ENCODE results near the gene PPP1R14B.

Gene PPP1R14B

GRCh38 chr11:64291752-64292459, 45.2 kb upstream of the PPP1R14B start:
- no peak for TF ChIP-seq CTCF (IDR thresholded peaks at IDR 0.05)
- no peak for DNase-seq
- intact Hi-C loops (cut with DNase I; ENCODE audit: low total_unique reads) = no loop called here
- Histone ChIP-seq H3K27ac (no peak overlapping the region), H3K36me3 (peaks cover 0 to 5% (median 0%) of the 10 kb centered on the region in 3 donors), H3K4me3 (peak overlapping the region; percentile 28 to 40), H3K4me1 (peaks cover 0 to 24% (median 19%) of the 10 kb centered on the region in 4 donors), H3K9me3 (no peaks in the 10 kb centered on the region), H3K27me3 (peaks cover 4 to 85% of the 10 kb centered on the region in 2 donors)

- no peak for TF ChIP-seq CTCF (IDR thresholded peaks at IDR 0.05)
- Histone ChIP-seq H3K9me3 (no peaks in the 10 kb centered on the region), H3K4me1 (peaks cover 0 to 27% (median 24%) of the 10 kb centered on the region in 4 donors), H3K27ac (no peak within 1 kb of the TSS), H3K4me3 (peak within 1 kb of the TSS; percentile 28 to 40), H3K36me3 (peaks cover 0 to 5% (median 0%) of the 10 kb centered on the region in 3 donors), H3K27me3 (peaks cover 4 to 79% of the 10 kb centered on the region in 2 donors)
- DNase-seq = no peak
- intact Hi-C loops (cut with DNase I; ENCODE audit: low total_unique reads) = no loop called here
Observed at GRCh38 chr11:64291262-64291751, 44.6 kb upstream of the PPP1R14B start, which contains the start of gene KCNK4. KCNK4 (plus strand) TSS chr11:64291302; CDS start chr11:64293019, 1,717 bp downstream.

- DNase-seq = no peak
- no peak for TF ChIP-seq CTCF (IDR thresholded peaks at IDR 0.05)
- H3K36me3 ChIP-seq = peaks cover 0 to 5% (median 0%) of the 10 kb centered on the region in 3 donors
- H3K4me3 ChIP-seq = no peak overlapping the region
- H3K27ac ChIP-seq = no peak overlapping the region
- intact Hi-C loops (cut with DNase I; ENCODE audit: low total_unique reads) = no loop called here
- H3K9me3 ChIP-seq = no peaks in the 10 kb centered on the region
- H3K27me3 ChIP-seq = peaks cover 4 to 72% of the 10 kb centered on the region in 2 donors
- peaks cover 0 to 32% (median 29%) of the 10 kb centered on the region in 4 donors for H3K4me1 ChIP-seq
Observed at GRCh38 chr11:64290352-64291261, 43.9 kb upstream of the PPP1R14B start.

GRCh38 chr11:64289002-64289564, 42.3 kb upstream of the PPP1R14B start:
- intact Hi-C loops (cut with DNase I; ENCODE audit: low total_unique reads) = no loop called here

More at GRCh38 chr11:64289002-64289564, 42.3 kb upstream of the PPP1R14B start:
- Histone ChIP-seq H3K4me1 (peaks cover 0 to 37% (median 31%) of the 10 kb centered on the region in 4 donors), H3K4me3 (no peak overlapping the region), H3K27me3 (peaks cover 4 to 59% of the 10 kb centered on the region in 2 donors), H3K27ac (no peak overlapping the region), H3K36me3 (peaks cover 0 to 5% (median 0%) of the 10 kb centered on the region in 3 donors), H3K9me3 (no peaks in the 10 kb centered on the region)
- no peak for TF ChIP-seq CTCF (IDR thresholded peaks at IDR 0.05)
- DNase-seq = no peak
